ENCODE data around the gene NXT1. TPM values are rescaled to one million over a fixed set of nuclear protein-coding genes. Genes with fewer than 3 reads are reported as not detected.

The NXT1 gene
- total RNA-seq (2022; extraction: Qiagen RNA extraction; ENCODE audit: low read depth): 61.8 to 80.2 TPM (median 72.9 TPM) in 5 replicates

GRCh38 chr20:23350196-23350903 lies at the start of gene NXT1:
Gene NXT1 (plus strand): TSS chr20:23350791. CDS start chr20:23354042, 3,251 bp downstream.

DNA sequence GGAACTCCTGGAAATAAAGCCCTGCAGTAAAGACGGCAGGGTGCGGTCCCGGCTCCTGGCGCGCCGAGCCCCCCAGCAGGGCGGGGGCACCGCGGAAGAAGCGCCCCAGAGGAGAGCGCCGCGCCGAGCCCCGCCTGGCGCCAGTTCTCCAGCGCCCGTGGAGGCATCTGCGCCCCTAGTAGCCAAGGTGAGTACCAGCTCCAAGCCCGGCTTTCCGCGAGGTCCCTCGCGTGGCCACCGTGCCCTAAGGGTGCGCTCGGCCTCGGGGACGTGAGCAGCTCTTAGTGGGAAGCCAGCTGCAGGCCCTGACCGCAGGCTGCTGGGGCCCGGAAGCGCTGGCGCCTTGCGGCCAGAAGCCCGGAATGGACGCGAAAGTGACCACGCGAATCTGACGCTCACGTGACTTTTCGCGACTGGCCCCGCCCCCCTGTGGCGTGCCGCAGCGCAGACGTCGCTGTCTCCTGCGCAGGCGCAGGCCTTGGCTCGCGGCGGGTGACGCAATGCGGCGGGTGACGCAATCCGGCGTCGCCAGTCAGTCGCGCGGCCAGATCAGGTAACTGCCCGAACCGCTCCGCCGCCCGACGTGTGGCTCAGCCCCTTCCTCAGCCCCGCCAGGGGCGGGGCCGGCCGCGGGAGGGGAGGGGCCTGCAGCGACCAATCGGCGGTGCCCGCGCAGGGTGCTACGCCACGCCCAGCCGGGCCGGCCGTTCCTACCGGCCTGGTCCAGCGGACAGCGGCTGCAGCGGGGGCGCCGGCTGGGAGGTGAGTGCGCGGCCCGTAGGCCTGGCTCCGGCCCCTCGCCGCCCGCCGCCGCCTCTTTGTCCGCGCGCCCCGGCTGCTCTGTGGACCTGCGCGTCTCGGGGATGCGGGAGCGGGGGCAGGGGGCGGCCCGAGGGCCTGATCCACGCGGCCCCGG lies 11.1 kb downstream of the NXT1 start, which contains the start of gene GZF1:
GZF1 (plus strand) TSS at position 707 of the 916 bp plus-strand sequence. CDS start 2,202 bp downstream, outside the sequence.

Other genes starting within 250 kb of the NXT1 start
- 8.2 to 13.1 TPM (median 9.4 TPM) in 5 replicates for gene GZF1, start 11.4 kb downstream of the NXT1 start, total RNA-seq (2022; extraction: Qiagen RNA extraction; ENCODE audit: low read depth)
- gene NAPB, start 70.7 kb downstream of the NXT1 start, total RNA-seq (2022; extraction: Qiagen RNA extraction; ENCODE audit: low read depth): 1.8 to 4.0 TPM (median 3.6 TPM) in 5 replicates
- gene CSTL1, start 88.9 kb downstream of the NXT1 start, total RNA-seq (2022; extraction: Qiagen RNA extraction; ENCODE audit: low read depth): not detected in 5 replicates
- not detected in 5 replicates for gene CST11, start 102.1 kb downstream of the NXT1 start, total RNA-seq (2022; extraction: Qiagen RNA extraction; ENCODE audit: low read depth)
- gene CST8, start 140.3 kb downstream of the NXT1 start, total RNA-seq (2022; extraction: Qiagen RNA extraction; ENCODE audit: low read depth): not detected in 5 replicates
- gene CST9L, start 217.7 kb downstream of the NXT1 start, total RNA-seq (2022; extraction: Qiagen RNA extraction; ENCODE audit: low read depth): not detected in 5 replicates